22Rv1 (cell line): ENCODE measurements around the gene DPEP3.
"Not testable (repeated sequence)": the region's sequence is repeated elsewhere in the genome, so short reads cannot be mapped to it uniquely, and the experiment has no call there.

ENCODE experiments used
- H3K27ac ChIP-seq: fragments of 450-650 bp; 2 replicates; pipeline ENCODE4 v1.5.1; 2017
- ZFX ChIP-seq: fragments of 450-650 bp; IDR thresholded peaks from 2 replicates; pipeline ENCODE4 v1.6.1; 2017; ENCODE audit warnings: antibody characterized with exemption, borderline replicate concordance
- TF ChIP-seq, protein P1 (sequence below): fragments of 450-650 bp; IDR thresholded peaks from 2 replicates; pipeline ENCODE4 v1.5.1; 2017; ENCODE audit warnings: mild to moderate bottlenecking

DPEP3 gene

DNA sequence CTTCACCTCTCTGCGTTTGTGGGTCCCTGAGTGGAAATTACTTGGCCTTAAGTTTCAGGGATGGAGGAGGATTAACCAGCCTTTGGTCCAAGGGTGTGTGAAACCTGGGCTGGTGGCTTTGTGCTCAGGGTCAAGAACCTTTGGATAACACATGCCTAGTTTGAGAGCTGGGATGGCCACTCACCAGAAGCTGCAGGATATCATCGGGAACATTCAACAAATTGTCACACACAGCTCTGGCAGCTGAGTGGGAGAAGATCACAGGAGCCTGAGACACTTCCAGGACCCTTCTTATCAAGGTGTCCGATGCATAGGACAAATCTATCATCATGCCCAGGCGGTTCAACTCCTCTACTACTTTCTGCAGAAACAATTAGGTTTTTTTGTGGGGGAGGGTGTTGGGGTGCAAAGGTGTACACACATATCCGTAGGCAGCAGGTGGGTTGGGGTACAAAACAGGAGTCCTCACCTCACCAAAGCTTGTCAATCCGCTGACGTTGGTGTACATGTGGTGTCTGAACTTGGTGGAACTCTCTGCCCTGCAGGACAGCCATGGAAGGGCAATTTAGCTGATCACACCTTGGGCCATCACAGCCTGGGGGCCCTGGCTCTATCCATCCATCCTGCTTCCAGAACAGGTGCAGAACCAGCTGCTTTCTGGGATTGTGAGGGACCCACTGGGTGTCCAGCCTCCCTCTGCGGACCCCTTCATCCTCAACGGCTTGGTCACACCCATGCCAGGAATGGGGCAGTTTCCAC, 2.7 kb downstream of the DPEP3 start:
- H3K27ac ChIP-seq: no peak overlapping the region
- no peak for TF ChIP-seq ZFX
- TF ChIP-seq, protein P1, sequence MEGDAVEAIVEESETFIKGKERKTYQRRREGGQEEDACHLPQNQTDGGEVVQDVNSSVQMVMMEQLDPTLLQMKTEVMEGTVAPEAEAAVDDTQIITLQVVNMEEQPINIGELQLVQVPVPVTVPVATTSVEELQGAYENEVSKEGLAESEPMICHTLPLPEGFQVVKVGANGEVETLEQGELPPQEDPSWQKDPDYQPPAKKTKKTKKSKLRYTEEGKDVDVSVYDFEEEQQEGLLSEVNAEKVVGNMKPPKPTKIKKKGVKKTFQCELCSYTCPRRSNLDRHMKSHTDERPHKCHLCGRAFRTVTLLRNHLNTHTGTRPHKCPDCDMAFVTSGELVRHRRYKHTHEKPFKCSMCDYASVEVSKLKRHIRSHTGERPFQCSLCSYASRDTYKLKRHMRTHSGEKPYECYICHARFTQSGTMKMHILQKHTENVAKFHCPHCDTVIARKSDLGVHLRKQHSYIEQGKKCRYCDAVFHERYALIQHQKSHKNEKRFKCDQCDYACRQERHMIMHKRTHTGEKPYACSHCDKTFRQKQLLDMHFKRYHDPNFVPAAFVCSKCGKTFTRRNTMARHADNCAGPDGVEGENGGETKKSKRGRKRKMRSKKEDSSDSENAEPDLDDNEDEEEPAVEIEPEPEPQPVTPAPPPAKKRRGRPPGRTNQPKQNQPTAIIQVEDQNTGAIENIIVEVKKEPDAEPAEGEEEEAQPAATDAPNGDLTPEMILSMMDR: no peak

DNA sequence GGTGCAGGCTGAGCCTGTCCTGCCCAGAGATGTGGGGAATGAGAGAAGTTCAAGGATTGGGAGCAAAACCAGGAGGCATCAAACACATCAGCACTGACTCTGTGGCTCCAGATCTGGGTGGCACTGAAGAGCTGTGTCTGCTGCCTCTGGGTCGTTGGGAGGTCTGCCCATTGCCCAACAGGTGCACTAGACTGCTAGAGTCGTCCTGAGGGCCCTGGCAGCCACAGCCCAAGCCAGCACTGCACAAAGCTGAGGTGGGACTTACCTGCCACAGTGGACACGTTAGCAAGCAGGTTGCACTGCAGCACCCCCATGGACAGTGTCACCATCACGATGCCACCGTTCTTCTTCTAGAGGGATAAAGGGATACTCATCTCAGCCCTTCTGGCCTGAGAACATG, 3.3 kb downstream of the DPEP3 start:
- no peak for TF ChIP-seq ZFX
- TF ChIP-seq, protein P1: no peak

DNA sequence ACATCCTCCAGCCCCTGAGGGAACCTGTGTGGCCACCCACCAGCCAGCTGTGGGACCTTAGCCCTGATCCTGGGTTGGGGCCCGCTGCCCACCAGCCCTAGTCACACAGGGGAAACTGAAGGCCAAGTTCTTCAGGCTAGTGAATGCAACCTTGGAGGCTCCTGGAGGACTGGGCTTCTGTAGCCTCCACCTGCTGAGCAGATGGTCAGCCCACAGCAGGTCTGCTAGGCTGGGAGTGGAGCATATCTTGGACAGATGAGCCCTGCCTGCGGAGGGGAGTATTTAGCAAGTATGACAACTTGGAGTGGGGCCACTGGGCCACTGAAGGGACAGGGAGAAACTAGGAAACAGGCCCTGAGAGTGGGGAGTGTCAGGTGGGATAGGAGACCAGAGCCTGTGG, 4.1 kb downstream of the DPEP3 start:
- H3K27ac ChIP-seq: no peak overlapping the region
- TF ChIP-seq ZFX: no peak
- TF ChIP-seq, protein P1: no peak

More for the DNA sequence above, 3.3 kb downstream of the DPEP3 start:
- no peak overlapping the region for H3K27ac ChIP-seq

DNA sequence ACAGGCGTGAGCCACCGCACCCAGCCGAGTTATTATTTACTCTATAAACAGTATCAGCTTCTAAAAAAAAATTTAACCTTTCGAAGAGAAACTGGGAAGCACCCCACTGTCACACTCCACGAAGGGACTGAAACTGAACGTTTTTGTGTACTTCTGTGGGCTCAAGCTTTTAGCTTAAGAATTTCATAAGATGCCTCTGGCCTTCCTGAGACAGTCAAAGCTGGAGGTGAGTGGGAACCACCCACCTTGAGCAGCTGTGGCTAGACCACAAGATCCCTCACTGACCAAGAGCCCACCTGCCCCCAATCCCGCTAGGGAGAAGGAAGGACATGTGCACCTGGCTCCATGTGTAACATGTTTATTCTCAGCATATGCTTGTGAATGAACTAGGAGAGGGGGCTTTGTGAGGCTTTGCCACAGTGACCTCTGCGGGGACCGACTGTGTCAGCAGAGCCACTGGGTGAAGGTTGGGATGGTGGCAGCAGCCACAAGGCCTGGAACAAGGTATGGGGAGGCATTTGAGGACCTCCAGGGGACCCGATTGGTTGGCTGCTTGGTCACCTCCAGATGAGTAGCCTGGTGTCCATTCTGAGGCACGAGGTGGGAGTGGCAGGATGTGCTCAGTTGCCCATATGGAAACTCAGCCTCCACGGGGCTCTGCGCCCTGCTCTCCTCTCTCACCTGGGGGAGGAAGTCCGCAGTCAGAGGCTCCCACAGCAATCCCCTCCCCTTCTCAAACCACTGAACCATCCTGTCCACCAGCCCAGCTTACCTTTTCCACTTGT, 4.8 kb downstream of the DPEP3 start:
- no peak overlapping the region for H3K27ac ChIP-seq

DNA sequence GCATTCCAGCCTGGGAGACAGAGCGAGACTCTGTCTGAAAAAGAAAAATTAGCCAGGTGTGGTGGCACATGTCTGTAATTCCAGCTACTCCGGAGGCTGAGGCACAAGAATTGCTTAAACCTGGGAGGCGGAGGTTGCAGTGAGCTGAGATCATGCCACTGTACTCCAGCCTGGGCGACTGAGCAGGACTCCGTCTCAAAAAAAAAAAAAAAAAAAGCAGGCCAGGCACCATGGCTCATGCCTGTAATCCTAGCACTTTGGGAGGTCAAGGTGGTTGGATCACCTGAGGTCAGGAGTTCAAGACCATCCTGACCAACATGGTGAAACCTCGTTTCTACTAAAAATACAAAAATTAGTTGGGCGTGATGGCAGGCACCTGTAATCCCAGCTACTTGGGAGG, 8.0 kb downstream of the DPEP3 start:
- H3K27ac ChIP-seq: not testable (repeated sequence)

More for the DNA sequence above, 4.8 kb downstream of the DPEP3 start:
- TF ChIP-seq ZFX: no peak
- TF ChIP-seq, protein P1: no peak

DNA sequence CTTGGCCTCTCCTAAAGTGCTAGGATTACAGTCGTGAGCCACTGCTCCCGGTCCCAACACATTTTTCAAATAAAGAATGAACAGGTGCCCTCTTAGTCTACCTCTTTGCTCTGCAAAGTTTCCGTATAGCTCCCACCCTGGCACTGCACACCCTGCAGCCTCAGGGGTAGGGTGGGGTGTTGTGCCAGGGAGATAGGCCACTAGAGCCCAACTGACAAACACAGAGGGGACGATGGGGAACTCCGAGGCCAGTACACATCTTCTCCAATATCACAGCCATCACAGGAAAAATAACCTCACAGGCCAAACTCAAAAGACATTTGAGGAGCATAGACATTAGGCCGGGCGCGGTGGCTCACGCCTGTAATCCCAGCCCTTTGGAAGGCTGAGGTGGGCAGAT, 9.2 kb downstream of the DPEP3 start:
- TF ChIP-seq ZFX: no peak
- TF ChIP-seq, protein P1: no peak
- H3K27ac ChIP-seq: no peak overlapping the region

DNA sequence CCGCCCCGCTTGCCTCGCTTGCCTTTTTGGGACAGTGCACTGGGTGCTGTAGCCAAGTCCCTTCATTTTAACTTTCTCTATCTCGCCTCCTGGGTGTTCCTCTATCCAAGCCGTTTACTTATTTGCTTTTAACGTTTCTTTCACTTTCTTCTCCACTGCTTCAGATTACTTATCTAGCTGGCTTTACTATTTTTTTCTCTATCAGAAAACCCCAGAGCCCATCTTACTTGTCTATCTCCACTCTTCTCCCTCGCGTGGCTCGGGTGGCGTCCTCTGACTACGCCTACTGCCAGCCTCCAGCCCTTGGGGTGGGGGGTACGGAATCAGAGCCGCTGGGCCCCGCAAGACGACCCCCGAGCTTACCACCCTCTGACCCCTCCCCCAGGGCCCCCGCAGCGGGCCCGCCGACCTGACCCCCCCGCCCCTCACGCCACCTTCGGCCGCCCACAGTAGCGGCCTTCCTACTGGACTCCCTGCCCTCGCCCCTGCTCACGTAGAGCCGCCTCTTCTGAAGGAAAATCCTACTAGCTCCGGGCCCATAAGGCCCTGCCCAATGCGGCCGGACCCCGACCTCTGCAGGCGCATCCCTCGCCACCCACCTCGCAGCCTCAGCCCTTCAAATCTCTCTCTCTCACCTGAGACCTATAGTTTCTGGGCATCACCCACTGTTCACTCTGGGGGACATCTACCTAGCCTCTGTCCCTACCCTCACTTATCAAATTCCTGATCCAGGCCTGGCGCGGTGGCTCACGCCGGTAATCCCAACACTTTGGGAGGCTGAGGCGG, 10.9 kb downstream of the DPEP3 start:
- TF ChIP-seq, protein P1: no peak
- TF ChIP-seq ZFX: no peak
- H3K27ac ChIP-seq: no peak overlapping the region
